Stomach (tissue), 4 donors: Measurements from ENCODE around the gene CEMIP.

Experiments
- EP300 ChIP-seq: sonication (generic); formaldehyde crosslinking; IDR thresholded peaks from one replicate; pipeline ENCODE4 v1.6.1; 2017; ENCODE audit warnings: antibody characterized with exemption
- POLR2A ChIP-seq, 4 donors: fragments of 450-650 bp; IDR thresholded peaks; one replicate each; pipeline ENCODE4 v1.6.1; 2016; ENCODE audit warnings: antibody characterized with exemption in 4 of 4, control low read depth in 2 of 4, mild to moderate bottlenecking in 1 of 4, moderate library complexity in 1 of 4
- TF ChIP-seq, protein P1 (sequence below), 7 experiments: fragments of 450-650 bp in 4 of 7; fragments of 200-600 bp in 3 of 7; sonication (generic) in 3 of 7; IDR thresholded peaks; one replicate each; pipeline ENCODE4 v1.5.1; 2016 to 2019; ENCODE audit warnings: antibody characterized with exemption in 7 of 7, control low read depth in 2 of 7, mild to moderate bottlenecking in 1 of 7

DNA sequence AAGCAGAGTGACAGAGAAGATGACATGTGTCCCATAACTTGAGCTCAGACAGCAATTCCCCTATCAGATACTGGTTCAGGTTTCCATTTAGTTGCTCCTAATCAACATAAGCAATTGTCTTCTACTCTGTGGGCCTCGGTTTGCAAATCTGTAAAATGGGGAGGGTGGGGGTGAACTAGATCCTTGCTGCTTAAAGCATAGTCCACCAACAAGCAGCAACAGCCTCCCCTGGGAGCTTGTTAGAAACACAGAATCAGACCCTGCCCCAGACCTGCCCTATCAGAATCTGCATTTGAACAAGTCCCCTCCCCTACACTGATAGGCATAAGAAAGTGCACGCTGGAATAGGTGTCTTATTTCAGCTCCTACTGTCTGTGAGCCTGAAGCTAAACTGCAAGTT is 87.8 kb downstream of the CEMIP start:
- no peak for TF ChIP-seq POLR2A (IDR thresholded peaks at IDR 0.05)
- no peak for TF ChIP-seq EP300
- TF ChIP-seq, protein P1, sequence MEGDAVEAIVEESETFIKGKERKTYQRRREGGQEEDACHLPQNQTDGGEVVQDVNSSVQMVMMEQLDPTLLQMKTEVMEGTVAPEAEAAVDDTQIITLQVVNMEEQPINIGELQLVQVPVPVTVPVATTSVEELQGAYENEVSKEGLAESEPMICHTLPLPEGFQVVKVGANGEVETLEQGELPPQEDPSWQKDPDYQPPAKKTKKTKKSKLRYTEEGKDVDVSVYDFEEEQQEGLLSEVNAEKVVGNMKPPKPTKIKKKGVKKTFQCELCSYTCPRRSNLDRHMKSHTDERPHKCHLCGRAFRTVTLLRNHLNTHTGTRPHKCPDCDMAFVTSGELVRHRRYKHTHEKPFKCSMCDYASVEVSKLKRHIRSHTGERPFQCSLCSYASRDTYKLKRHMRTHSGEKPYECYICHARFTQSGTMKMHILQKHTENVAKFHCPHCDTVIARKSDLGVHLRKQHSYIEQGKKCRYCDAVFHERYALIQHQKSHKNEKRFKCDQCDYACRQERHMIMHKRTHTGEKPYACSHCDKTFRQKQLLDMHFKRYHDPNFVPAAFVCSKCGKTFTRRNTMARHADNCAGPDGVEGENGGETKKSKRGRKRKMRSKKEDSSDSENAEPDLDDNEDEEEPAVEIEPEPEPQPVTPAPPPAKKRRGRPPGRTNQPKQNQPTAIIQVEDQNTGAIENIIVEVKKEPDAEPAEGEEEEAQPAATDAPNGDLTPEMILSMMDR (IDR thresholded peaks at IDR 0.05) = no peak
